Mesothelial cell of epicardium (in vitro differentiated cells): Measurements from ENCODE around the gene FAM170B. TPM values are rescaled to one million over a fixed set of nuclear protein-coding genes. Genes with fewer than 3 reads are reported as not detected.

Experiments
- DNase-seq, 2 experiments: peaks; one replicate each; pipeline ENCODE4 v3.0.0; 2021; ENCODE audit warnings: low spot score in 2 of 2; ENCODE audit not compliant: unreplicated experiment in 2 of 2
- H3K27ac Mint-ChIP-seq: 2 replicates; pipeline ENCODE4 v1.8.0; 2021; ENCODE audit warnings: mixed read lengths
- H3K27me3 Mint-ChIP-seq: 2 replicates; pipeline ENCODE4 v1.8.0; 2021; ENCODE audit warnings: low read depth, mixed read lengths
- H3K36me3 Mint-ChIP-seq: 2 replicates; pipeline ENCODE4 v1.8.0; 2021; ENCODE audit warnings: mixed read lengths
- H3K4me1 Mint-ChIP-seq: 2 replicates; pipeline ENCODE4 v1.8.0; 2021; ENCODE audit warnings: mixed read lengths
- H3K4me3 Mint-ChIP-seq: 2 replicates; pipeline ENCODE4 v1.8.0; 2021; ENCODE audit warnings: mild to moderate bottlenecking, moderate library complexity, mixed read lengths
- H3K9me3 Mint-ChIP-seq: 2 replicates; pipeline ENCODE4 v1.8.0; 2021; ENCODE audit warnings: mixed read lengths
- total RNA-seq: library from RNA; stranded (reverse); gene quantifications from 3 replicates; pipeline ENCODE4 v1.2.1, GENCODE V29; 2021
- TF ChIP-seq, protein P1 (sequence below): fragments of 200-600 bp; sonication (generic); IDR thresholded peaks from one replicate; pipeline ENCODE4 v1.5.0; 2021; ENCODE audit warnings: antibody characterized with exemption; ENCODE audit not compliant: unreplicated experiment

FAM170B gene
- total RNA-seq, 1 donor from 2014 or later: not detected

DNA sequence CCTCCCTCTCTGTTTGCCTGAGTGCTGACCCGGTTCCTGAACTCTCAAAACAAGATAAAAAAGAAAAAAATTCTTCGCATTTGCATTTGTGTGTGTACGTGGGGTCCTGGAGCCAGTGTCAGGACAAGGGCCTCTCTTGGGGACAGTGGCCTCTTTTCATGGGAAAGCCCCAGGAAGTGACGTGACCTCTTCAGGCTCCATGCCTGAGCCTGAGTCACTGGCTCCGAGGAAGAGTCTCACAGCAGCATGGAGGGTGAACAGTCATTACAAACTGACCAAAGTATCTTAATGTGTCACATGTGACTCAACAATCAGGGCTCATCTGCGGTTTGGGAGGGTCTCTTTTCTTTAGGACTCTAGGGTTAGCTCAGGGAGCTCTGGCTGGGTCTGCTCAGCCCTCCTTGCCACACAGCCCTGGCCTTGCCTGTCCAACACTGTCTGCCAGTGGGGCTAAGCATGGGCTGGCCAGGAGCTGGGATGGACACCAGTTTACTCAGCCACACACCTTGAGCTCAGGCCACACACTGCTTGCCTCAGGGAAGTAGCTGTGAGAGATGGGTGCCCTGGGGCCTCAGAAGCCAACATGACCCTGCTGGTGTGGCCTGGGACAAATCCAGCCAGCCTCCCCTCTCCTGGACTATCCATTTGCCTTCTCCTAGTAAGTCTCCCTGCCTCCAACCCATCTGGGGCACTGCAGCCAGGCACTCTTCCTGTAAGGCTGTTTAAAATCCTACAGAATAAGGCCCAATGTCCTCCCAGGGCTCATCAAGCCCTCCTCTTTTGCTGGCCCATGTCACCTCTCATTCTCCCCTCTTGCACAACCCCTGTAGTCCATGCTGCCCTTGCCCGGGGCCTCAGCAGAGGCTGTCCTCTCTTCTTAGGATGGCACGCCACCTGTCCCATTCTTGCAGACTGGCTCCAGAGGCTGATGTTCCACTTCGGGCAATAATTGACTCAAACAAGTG, 43.9 kb upstream of the FAM170B start:
- TF ChIP-seq, protein P1, sequence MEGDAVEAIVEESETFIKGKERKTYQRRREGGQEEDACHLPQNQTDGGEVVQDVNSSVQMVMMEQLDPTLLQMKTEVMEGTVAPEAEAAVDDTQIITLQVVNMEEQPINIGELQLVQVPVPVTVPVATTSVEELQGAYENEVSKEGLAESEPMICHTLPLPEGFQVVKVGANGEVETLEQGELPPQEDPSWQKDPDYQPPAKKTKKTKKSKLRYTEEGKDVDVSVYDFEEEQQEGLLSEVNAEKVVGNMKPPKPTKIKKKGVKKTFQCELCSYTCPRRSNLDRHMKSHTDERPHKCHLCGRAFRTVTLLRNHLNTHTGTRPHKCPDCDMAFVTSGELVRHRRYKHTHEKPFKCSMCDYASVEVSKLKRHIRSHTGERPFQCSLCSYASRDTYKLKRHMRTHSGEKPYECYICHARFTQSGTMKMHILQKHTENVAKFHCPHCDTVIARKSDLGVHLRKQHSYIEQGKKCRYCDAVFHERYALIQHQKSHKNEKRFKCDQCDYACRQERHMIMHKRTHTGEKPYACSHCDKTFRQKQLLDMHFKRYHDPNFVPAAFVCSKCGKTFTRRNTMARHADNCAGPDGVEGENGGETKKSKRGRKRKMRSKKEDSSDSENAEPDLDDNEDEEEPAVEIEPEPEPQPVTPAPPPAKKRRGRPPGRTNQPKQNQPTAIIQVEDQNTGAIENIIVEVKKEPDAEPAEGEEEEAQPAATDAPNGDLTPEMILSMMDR: no peak
- Mint-ChIP-seq H3K36me3 (no peaks in the 10 kb centered on the region), H3K4me1 (peaks cover 7% of the 10 kb centered on the region), H3K4me3 (no peak overlapping the region), H3K27me3 (peaks cover 23% of the 10 kb centered on the region), H3K9me3 (no peaks in the 10 kb centered on the region), H3K27ac (no peak overlapping the region)
- DNase-seq: no peak

DNA sequence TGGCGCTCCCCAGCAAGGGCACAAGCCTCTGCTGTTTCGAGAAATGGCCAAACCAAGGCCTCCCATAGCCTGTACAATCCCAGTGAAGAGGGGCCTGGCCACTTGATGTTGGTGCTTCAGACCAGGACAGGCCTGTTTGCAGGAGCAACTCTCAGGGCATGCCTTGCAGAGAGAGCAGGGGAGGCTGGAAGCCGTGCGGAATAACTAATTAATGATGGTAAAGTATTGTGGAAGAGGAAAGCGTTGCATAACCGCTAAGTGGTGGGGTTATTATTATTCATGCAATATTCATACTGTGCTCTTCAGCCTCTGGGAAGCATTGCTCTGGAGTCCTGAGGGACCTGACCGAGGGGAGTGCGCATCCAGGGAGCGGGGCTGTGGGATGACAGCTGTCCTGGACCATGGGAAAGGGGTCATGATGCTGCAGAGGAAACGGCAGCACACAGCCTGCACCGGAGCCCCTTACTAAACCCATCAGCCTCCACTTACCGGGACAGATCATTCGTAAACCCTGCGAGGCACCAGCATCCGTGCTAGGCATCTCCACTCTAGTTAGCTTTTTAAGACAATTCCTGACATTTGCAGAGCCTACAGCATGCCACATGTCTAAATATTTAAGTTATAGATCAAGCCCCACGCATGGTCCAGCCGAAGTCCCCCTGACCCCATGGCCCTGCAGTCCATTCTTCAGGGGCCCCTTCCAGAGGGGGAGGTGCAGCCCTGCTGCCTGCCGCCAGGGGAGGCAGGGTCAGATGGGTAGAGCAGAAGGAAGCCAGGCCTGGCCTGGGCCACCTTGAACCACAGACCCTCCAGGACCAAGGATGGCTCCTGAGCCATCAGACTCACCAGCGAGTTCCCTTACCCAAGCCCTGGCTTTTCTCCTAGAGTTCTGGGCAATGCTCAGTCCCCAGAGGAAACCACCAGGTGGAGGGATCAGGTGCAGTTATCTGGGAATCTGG, 42.8 kb upstream of the FAM170B start:
- H3K27me3 Mint-ChIP-seq: peaks cover 17% of the 10 kb centered on the region
- no peak for DNase-seq
- H3K27ac Mint-ChIP-seq: no peak overlapping the region
- TF ChIP-seq, protein P1: no peak
- no peaks in the 10 kb centered on the region for H3K9me3 Mint-ChIP-seq
- no peak overlapping the region for H3K4me3 Mint-ChIP-seq
- peaks cover 7% of the 10 kb centered on the region for H3K4me1 Mint-ChIP-seq
- H3K36me3 Mint-ChIP-seq: no peaks in the 10 kb centered on the region

DNA sequence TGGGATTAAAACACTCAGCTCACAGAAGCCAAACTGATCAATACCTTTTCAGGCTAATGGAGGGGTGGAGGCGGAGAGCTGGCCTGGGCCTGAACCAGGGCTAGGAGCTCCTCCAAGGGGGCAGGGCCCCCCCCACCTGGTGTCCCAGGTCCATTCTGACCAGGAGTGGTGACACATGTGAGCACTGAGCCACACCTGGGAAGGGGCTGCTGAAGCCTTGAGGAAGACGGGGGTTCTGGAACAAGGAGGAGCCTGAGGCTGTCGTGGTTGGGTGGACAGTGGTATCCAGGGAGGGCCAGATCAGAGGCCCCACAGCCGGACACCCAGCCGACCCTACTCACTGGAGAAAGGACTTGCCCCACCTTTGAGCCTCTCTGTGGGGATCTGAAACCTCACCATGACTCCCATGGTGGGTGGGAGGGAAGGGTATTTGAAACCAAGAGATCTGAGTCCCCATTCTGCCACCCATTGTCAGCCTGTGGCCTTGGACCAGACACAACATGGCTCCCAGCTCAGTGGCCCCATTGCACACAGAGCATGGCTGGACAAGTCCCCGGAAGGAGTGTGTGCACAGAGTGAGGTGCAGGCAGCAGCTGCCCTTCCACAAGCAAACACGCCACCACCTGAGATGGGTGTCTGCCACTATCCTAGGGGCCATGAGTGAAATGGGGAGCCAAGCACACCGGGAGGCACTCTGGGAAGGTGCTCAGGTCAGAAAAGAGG, 41.9 kb upstream of the FAM170B start:
- peaks cover 7% of the 10 kb centered on the region for H3K4me1 Mint-ChIP-seq
- no peak for DNase-seq
- TF ChIP-seq, protein P1: no peak
- no peaks in the 10 kb centered on the region for H3K36me3 Mint-ChIP-seq
- H3K4me3 Mint-ChIP-seq: no peak overlapping the region
- H3K27me3 Mint-ChIP-seq: peaks cover 11% of the 10 kb centered on the region
- H3K9me3 Mint-ChIP-seq: no peaks in the 10 kb centered on the region
- no peak overlapping the region for H3K27ac Mint-ChIP-seq

DNA sequence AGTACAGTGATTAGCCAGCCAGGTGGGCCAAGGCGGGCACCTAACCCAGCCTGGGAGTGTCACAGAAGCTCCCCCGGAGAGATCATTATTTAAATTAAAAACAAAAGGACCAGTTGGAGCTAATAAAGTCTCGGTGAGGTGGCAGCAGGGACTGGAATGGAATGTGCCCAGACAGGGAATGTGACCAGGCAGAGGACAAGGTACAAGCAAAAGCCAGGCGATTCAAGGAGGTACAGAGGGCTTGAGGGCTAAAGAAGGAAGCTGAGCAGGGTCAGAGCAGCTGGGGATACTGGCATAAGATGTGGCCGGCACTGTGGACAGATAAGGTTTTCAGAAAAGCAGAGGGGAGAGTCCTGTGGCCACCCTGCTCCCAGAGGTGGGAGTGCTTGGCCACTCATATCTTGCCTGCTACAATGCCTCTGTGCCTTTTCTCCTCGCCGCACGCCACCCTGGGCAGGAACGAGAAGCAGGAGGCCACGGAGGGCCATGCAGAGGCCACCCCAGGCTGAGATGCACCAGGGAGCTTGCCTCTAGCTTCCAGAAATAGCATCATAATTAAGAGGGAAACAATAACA, 41.2 kb upstream of the FAM170B start:
- Mint-ChIP-seq H3K4me3 (no peak overlapping the region), H3K27ac (no peak overlapping the region), H3K36me3 (no peaks in the 10 kb centered on the region), H3K4me1 (peaks cover 7% of the 10 kb centered on the region), H3K9me3 (no peaks in the 10 kb centered on the region), H3K27me3 (peaks cover 4% of the 10 kb centered on the region)
- DNase-seq: no peak
- TF ChIP-seq, protein P1: no peak

DNA sequence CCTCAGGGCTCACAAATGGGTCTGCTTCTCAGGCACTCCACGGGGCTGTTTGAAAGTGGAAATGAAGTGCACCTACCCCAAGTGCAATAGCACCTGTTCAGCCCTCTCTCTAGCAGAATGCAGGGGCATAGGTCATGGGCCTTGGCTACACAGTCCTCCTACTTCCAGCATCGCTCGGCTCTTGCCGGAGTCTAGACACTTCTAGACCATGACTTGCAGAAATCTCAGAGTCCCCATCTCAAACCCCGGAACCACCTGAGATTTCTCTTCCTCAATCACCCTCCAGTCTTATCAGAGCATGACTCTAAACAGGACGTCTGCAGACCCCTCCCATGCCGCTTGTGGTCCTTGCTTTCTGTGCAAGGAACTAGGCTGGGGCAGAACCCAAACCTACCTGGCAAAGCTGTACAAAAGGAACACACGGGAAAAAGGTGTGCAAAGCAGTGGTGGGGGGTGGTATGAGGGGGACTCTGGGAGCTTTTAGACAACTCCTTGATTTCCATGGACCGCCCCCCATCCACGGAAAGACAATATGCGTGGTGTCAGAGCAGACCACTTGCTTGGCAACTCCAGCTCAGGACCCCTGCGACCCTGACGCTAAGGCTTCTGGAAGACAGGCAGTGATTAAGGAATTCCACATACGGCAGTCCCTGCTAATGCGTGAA, 40.6 kb upstream of the FAM170B start:
- no peak for DNase-seq
- Mint-ChIP-seq H3K36me3 (no peaks in the 10 kb centered on the region), H3K4me3 (no peak overlapping the region), H3K4me1 (peaks cover 7% of the 10 kb centered on the region), H3K27me3 (peaks cover 1% of the 10 kb centered on the region), H3K27ac (no peak overlapping the region), H3K9me3 (no peaks in the 10 kb centered on the region)
- TF ChIP-seq, protein P1: no peak
